NCI-H510A (cell line): ENCODE results near the gene PRLR.
"Not testable (repeated sequence)": the region's sequence is repeated elsewhere in the genome, so short reads cannot be mapped to it uniquely, and the experiment has no call there.

ENCODE experiments used
- DNase-seq: peaks from one replicate; lab custom pipeline; 2025; lab: John Stamatoyannopoulos, UW

Gene PRLR

GRCh38 chr5:35124932-35125331, 105.4 kb downstream of the PRLR start:
- no peak for DNase-seq

GRCh38 chr5:35122819-35123218, 107.5 kb downstream of the PRLR start:
- DNase-seq, result no peak

- DNase-seq, result no peak
These were observed 109.6 kb downstream of the PRLR start for GRCh38 chr5:35120715-35121114.

GRCh38 chr5:35117967-35118366, 112.3 kb downstream of the PRLR start:
- DNase-seq, result no peak

GRCh38 chr5:35115920-35116319, 114.4 kb downstream of the PRLR start:
- DNase-seq, result no peak

- DNase-seq, result no peak
These were observed 115.6 kb downstream of the PRLR start for GRCh38 chr5:35114698-35115097.

- no peak for DNase-seq
These were observed 118.0 kb downstream of the PRLR start for GRCh38 chr5:35112300-35112699.

GRCh38 chr5:35104550-35104949, 125.7 kb downstream of the PRLR start:
- not testable (repeated sequence) for DNase-seq

- no peak for DNase-seq
These were observed 126.5 kb downstream of the PRLR start for GRCh38 chr5:35103637-35104299.

- not testable (repeated sequence) for DNase-seq
These were observed 128.6 kb downstream of the PRLR start for GRCh38 chr5:35101720-35102119.

- DNase-seq, result no peak
These were observed 129.3 kb downstream of the PRLR start for GRCh38 chr5:35101016-35101415.

GRCh38 chr5:35098214-35098613, 132.1 kb downstream of the PRLR start:
- no peak for DNase-seq

- no peak for DNase-seq
These were observed 133.4 kb downstream of the PRLR start for GRCh38 chr5:35096932-35097331.

GRCh38 chr5:35096216-35096615, 134.1 kb downstream of the PRLR start:
- DNase-seq, result no peak

- no peak for DNase-seq
These were observed 134.9 kb downstream of the PRLR start for GRCh38 chr5:35095366-35095765.

GRCh38 chr5:35094948-35095347, 135.3 kb downstream of the PRLR start:
- DNase-seq, result no peak

GRCh38 chr5:35092703-35093102, 137.6 kb downstream of the PRLR start:
- DNase-seq, result no peak

GRCh38 chr5:35091704-35092103, 138.6 kb downstream of the PRLR start:
- no peak for DNase-seq

- no peak for DNase-seq
These were observed 140.7 kb downstream of the PRLR start for GRCh38 chr5:35089334-35090314.

- DNase-seq, result no peak
These were observed 142.3 kb downstream of the PRLR start for GRCh38 chr5:35087991-35088390.

- DNase-seq, result no peak
These were observed 147.1 kb downstream of the PRLR start for GRCh38 chr5:35083150-35083549.

GRCh38 chr5:35082530-35082929, 147.8 kb downstream of the PRLR start:
- no peak for DNase-seq

- DNase-seq, result no peak
These were observed 149.2 kb downstream of the PRLR start for GRCh38 chr5:35081134-35081533.
